HG03457 (cell line): ENCODE results near the gene FAM234A.

Experiments used
- ATAC-seq: cut with Tn5 transposase; IDR thresholded peaks from one replicate; pipeline ENCODE4 v1.9.1; 2021; ENCODE audit warnings: moderate number of reproducible peaks; ENCODE audit not compliant: unreplicated experiment

The FAM234A gene

DNA sequence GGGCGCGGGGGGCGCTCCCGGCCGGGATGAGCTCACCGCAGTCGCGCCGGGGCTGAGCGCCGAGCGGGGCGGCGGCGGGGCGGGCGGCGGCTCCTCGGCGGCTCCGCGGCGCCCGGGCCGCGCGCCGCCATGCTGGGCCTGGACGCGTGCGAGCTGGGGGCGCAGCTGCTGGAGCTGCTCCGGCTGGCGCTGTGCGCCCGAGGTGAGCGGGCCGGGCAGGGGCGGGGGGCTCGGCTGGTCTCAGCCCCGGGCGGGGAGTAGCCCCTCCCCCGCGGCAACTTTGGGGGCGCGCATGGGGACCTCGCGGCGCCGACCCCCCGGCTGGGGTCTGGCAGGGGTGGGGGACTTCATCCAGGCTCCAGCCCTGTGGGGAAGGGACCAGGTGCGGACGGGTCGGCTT lies 45.9 kb downstream of the FAM234A start, which contains the start of gene ARHGDIG:
ARHGDIG (plus strand) TSS at position 40 of the 400 bp plus-strand sequence; CDS start at position 130, 90 bp downstream.
- no peak for ATAC-seq

- ATAC-seq, result no peak
These were observed 46.5 kb downstream of the FAM234A start for GRCh38 chr16:280991-281659.

GRCh38 chr16:281660-282255 lies 47.1 kb downstream of the FAM234A start:
- no peak for ATAC-seq

- no peak for ATAC-seq
These were observed 47.9 kb downstream of the FAM234A start for GRCh38 chr16:282491-282890.

DNA sequence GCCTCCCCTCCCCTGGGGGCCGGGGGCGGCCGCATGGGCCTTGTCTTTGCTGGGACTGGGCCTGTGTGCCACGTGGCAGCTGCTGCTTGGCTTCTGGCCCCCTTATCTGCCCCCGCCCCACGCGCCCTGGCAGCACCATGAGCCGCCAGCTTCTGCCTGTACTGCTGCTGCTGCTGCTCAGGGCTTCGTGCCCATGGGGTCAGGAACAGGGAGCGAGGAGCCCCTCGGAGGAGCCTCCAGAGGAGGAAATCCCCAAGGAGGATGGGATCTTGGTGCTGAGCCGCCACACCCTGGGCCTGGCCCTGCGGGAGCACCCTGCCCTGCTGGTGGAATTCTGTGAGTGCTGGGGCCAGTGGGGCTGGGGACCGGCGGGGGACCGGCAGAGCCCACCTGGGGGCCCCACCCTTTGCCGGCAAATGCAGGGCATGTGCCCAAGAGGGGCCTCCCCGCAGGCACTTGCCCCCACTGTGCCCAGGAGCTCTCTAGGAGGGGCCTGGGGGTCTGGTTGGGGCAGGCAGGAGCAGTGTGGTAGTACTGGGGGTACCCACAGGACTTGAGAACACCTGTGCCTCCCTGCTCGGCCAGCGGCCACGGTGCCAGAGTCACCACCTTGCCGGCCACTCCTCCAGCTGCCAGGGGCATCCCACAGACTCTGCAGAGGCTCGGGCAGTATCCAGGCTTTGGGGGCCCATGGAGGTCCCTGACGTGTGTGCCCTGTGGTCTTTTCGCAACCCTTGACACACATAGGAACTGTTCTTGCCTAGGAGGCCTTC lies 48.6 kb downstream of the FAM234A start, which contains the start of gene PDIA2:
PDIA2 (plus strand) TSS at position 132 of the 773 bp plus-strand sequence; CDS start at position 138, 6 bp downstream.
- no peak for ATAC-seq

- ATAC-seq, result no peak
These were observed 49.8 kb downstream of the FAM234A start for GRCh38 chr16:284204-285120.

DNA sequence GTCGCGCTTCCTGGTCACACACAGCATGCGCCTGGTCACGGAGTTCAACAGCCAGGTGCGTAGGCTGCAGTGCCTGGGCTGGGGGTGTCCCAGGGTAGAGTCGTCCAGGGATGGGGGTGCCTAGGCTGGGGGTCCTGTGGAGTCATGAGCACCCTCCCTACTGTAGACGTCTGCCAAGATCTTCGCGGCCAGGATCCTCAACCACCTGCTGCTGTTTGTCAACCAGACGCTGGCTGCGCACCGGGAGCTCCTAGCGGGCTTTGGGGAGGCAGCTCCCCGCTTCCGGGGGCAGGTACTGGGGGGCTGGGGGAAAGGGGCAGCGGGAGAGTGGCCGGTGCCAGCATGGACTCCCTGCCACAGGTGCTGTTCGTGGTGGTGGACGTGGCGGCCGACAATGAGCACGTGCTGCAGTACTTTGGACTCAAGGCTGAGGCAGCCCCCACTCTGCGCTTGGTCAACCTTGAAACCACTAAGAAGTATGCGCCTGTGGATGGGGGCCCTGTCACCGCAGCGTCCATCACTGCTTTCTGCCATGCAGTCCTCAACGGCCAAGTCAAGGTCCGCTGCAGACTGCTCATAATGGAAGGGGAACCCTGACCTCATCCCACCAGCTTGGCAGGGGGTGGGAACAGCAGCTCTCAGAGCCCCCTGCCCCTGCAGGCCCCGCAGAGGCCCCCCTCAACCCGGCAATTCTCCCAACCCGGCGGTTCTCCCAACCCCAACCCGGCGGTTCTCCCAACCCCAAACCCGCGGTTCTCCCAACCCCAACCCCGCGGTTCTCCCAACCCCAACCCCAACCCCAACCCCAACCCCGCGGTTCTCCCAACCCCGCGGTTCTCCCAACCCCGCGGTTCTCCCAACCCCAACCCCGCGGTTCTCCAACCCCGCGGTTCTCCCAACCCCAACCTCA lies 50.8 kb downstream of the FAM234A start:
- ATAC-seq, result no peak

GRCh38 chr16:286491-287297 lies 52.1 kb downstream of the FAM234A start:
- ATAC-seq, result no peak

GRCh38 chr16:287298-287811 lies 52.7 kb downstream of the FAM234A start:
- no peak for ATAC-seq

GRCh38 chr16:287981-288920 lies 53.6 kb downstream of the FAM234A start:
- ATAC-seq, result no peak

DNA sequence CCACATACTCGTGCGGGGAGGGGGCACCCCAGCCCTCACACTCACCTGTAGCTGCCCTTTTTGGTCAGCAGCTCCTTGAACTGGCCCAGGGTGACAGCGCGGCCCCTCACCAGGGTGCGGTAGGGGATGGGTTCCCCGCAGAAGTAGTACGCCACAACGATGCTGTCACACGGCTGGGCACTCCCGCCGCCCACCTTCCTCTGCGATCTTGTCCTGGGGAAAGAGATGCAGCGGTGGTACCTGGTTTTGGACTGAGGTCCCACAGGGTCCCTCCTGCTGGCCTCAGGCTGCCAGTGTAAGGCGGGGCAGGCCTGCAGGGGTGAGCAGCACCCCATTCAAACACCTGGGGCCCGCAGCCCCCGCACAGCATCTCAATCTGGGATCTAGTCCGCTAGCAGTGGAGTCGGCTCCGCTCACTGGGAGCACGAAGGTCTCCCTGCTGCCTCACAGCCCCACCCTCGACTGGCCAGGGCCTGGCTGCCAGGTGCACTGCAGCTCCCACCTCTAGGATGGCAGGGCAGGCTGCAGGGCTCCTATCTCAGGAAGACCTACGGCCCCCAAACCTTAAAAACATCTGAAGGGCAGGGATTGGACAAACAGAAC lies 54.9 kb downstream of the FAM234A start:
- ATAC-seq, result no peak

DNA sequence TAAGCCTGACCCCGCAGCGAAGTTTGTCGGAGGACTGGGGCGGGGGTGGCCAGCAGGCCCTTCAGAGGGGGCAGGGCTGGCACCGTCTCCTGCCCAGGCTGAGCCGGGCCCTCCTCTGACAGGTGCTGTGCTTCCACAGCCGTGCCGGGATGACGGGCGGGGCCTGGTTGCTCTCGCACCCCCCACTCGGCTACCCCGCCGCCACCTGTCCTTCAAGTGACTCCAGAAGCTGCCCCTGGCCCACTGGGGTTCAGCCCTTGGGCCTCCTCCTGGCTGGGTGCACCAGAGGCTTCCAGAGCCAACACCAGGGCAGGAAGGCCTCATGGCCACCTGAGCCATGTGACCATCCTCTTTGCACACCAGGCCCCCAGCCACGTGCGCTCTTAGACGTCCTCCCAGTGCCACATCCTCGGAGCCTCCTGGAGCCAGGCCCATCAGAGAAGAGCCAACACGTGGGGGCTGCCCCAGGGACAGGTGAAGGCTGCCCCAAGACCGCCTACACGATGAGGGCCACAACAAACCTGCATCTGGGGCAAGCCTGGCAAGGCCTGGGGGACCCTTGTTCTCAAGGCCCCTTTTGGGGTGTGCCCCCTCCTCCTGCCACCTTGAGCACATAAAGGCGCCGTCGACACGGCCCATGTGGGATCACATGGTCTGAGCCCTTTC lies 55.5 kb downstream of the FAM234A start:
- ATAC-seq, result no peak

- ATAC-seq, result no peak
These were observed 56.2 kb downstream of the FAM234A start for GRCh38 chr16:290681-291405.

- ATAC-seq, result no peak
These were observed 56.9 kb downstream of the FAM234A start for GRCh38 chr16:291539-291938.

DNA sequence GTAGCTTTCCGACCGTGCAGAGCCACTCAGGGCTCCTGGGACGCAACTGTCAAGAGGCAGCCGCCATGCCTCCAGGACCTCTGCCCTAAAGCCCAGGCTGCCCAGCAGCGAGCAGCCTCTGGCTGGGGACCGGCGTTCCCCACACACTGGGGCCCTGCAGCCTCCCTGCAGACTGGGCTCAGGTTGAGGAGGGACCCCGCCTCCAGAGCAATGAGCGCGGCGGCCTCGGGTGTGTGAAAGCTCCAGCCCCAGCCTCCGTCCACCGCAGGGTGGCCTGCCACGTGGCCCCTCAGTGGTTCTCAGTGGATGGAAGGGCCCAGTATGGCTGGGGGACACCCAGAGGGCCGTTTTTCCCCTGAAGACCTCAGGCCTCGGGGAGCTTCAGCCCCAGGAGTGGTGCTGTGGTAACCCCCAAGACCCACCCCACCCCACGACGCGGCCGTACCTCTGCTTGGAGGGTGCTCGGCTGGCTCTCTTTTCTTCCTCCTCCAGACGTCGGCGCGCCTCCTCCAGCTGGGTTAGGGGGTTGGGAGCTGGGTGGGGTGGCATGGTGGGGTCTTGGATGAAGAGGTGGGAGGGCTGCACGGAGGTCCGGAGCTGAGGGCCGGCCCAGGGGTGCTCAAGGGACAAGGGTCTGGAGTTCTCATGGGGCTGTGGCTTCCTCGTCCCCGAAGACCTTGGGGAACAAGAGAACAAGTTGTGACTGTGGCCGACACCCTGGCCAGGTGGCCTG lies 58.6 kb downstream of the FAM234A start:
- no peak for ATAC-seq
